ENCODE data around the gene HCRTR1.

Gene HCRTR1

GRCh38 chr1:31663622-31664452, 46.3 kb downstream of the HCRTR1 start:
- TF ChIP-seq RAD21 (IDR thresholded peaks at IDR 0.05; ENCODE audit: low read depth) (peak; percentile 96), NFIC (IDR thresholded peaks at IDR 0.05) (no peak), CEBPB (IDR thresholded peaks at IDR 0.05) (no peak)

GRCh38 chr1:31664528-31664927, 47.0 kb downstream of the HCRTR1 start:
- no peak for TF ChIP-seq YY1 (IDR thresholded peaks at IDR 0.05; ENCODE audit: low read depth)
- no peak for TF ChIP-seq FOXM1 (IDR thresholded peaks at IDR 0.05; ENCODE audit: borderline replicate concordance, low read depth)
- no peak for TF ChIP-seq TAF1 (IDR thresholded peaks at IDR 0.05; ENCODE audit: low read depth)
- no peak for TF ChIP-seq USF1 (IDR thresholded peaks at IDR 0.05)
- no peak for TF ChIP-seq EP300 (IDR thresholded peaks at IDR 0.05; ENCODE audit: borderline replicate concordance)
- no peak for TF ChIP-seq EGR1 (IDR thresholded peaks at IDR 0.05)
- no peak for TF ChIP-seq MAX (IDR thresholded peaks at IDR 0.05)
- TF ChIP-seq TCF12 (IDR thresholded peaks at IDR 0.05; ENCODE audit: low read depth): no peak
- no peak for TF ChIP-seq TEAD4 (IDR thresholded peaks at IDR 0.05)
- no peak for TF ChIP-seq CEBPB (IDR thresholded peaks at IDR 0.05)
- no peak for TF ChIP-seq ZBTB7A (IDR thresholded peaks at IDR 0.05; ENCODE audit: low read depth)
- TF ChIP-seq REST (IDR thresholded peaks at IDR 0.05; ENCODE audit: low read depth): no peak
- no peak for TF ChIP-seq CREB1 (IDR thresholded peaks at IDR 0.05; ENCODE audit: low read depth)
- TF ChIP-seq NFIC (IDR thresholded peaks at IDR 0.05): no peak
- no peak for TF ChIP-seq RAD21 (IDR thresholded peaks at IDR 0.05; ENCODE audit: low read depth)

- TF ChIP-seq EGR1 (IDR thresholded peaks at IDR 0.05) (no peak), YY1 (IDR thresholded peaks at IDR 0.05; ENCODE audit: low read depth) (no peak), TAF1 (IDR thresholded peaks at IDR 0.05; ENCODE audit: low read depth) (no peak), RAD21 (IDR thresholded peaks at IDR 0.05; ENCODE audit: low read depth) (no peak), TEAD4 (IDR thresholded peaks at IDR 0.05) (no peak), ZBTB7A (IDR thresholded peaks at IDR 0.05; ENCODE audit: low read depth) (no peak), NFIC (IDR thresholded peaks at IDR 0.05) (no peak), MAX (IDR thresholded peaks at IDR 0.05) (no peak), USF1 (IDR thresholded peaks at IDR 0.05) (no peak), CEBPB (IDR thresholded peaks at IDR 0.05) (no peak), EP300 (IDR thresholded peaks at IDR 0.05; ENCODE audit: borderline replicate concordance) (no peak), REST (IDR thresholded peaks at IDR 0.05; ENCODE audit: low read depth) (no peak)
Measured at GRCh38 chr1:31665234-31665878, 47.9 kb downstream of the HCRTR1 start.

- TF ChIP-seq RAD21 (IDR thresholded peaks at IDR 0.05; ENCODE audit: low read depth): no peak
- TF ChIP-seq FOXM1 (IDR thresholded peaks at IDR 0.05; ENCODE audit: borderline replicate concordance, low read depth): no peak
- no peak for TF ChIP-seq ZBTB7A (IDR thresholded peaks at IDR 0.05; ENCODE audit: low read depth)
- no peak for TF ChIP-seq TAF1 (IDR thresholded peaks at IDR 0.05; ENCODE audit: low read depth)
- TF ChIP-seq USF1 (IDR thresholded peaks at IDR 0.05): no peak
- TF ChIP-seq YY1 (IDR thresholded peaks at IDR 0.05; ENCODE audit: low read depth): no peak
- no peak for TF ChIP-seq REST (IDR thresholded peaks at IDR 0.05; ENCODE audit: low read depth)
Measured at GRCh38 chr1:31666263-31666963, 48.9 kb downstream of the HCRTR1 start.
